T-cell (primary cell): ENCODE data around the gene ADAM19. TPM values are rescaled to one million over a fixed set of nuclear protein-coding genes. Genes with fewer than 3 reads are reported as not detected.
"Not testable (repeated sequence)": the region's sequence is repeated elsewhere in the genome, so short reads cannot be mapped to it uniquely, and the experiment has no call there.

Source experiments
- ATAC-seq, 4 experiments: fragments of 200-7000 bp in 3 of 4; fragments of 150-1000 bp in 1 of 4; cut with Tn5 transposase; replicated peaks in 1 of 4; 1 replicate in 3 of 4; 2 replicates in 1 of 4; pipeline ENCODE4 v1.10.0; 2021; ENCODE audit warnings: moderate library complexity in 3 of 4, mild to moderate bottlenecking in 2 of 4, moderate number of reproducible peaks in 1 of 4
- CTCF ChIA-PET, 2 donors: fragments of 300-600 bp; sonication (Branson Sonifier 250); formaldehyde crosslinking; loops; one replicate each; lab custom pipeline; 2022; ENCODE audit warnings: antibody characterized with exemption in 2 of 2; lab: Charles Lee
- POLR2A ChIA-PET, 2 donors: fragments of 300-600 bp; sonication (Branson Sonifier 250); formaldehyde crosslinking; loops; one replicate each; lab custom pipeline; 2022; ENCODE audit warnings: antibody characterized with exemption in 2 of 2; lab: Charles Lee
- DNase-seq, 35 experiments: peaks; one replicate each; pipeline versions ENCODE4 v3.0.0 to v3.0.0-alpha.2; 2013 to 2023
- H3K27ac ChIP-seq: one replicate; pipeline ENCODE4 v1.5.1; 2013; ENCODE audit warnings: low read length
- H3K27me3 ChIP-seq, 2 experiments: replicated peaks in 1 of 2; 1 replicate in 1 of 2; 2 replicates in 1 of 2; pipeline versions ENCODE4 v1.6.1 to v1.7.0; 2013; ENCODE audit warnings: low read length in 1 of 2, mixed read lengths in 1 of 2; ENCODE audit not compliant: control insufficient read depth in 2 of 2, insufficient read depth in 2 of 2; ENCODE audit errors: extremely low read depth in 1 of 2
- H3K36me3 ChIP-seq, 2 donors: 1 replicate in 1 of 2; 2 replicates in 1 of 2; pipeline versions ENCODE4 v1.6.1 to v1.7.0; 2013; ENCODE audit warnings: low read length in 1 of 2; ENCODE audit not compliant: control insufficient read depth in 2 of 2, insufficient read depth in 1 of 2; ENCODE audit errors: extremely low read depth in 1 of 2
- H3K4me1 ChIP-seq, 2 experiments: 1 replicate in 1 of 2; 2 replicates in 1 of 2; pipeline versions ENCODE4 v1.6.1 to v1.7.0; 2013; ENCODE audit warnings: low read length in 2 of 2, mixed read lengths in 1 of 2; ENCODE audit not compliant: insufficient read depth in 2 of 2, control insufficient read depth in 1 of 2; ENCODE audit errors: extremely low read depth in 1 of 2
- H3K4me3 ChIP-seq, 2 donors: 1 replicate in 1 of 2; 2 replicates in 1 of 2; pipeline versions ENCODE4 v1.5.1 to v1.7.0; 2013; ENCODE audit warnings: mild to moderate bottlenecking in 2 of 2, low read length in 1 of 2, moderate library complexity in 1 of 2; ENCODE audit not compliant: control insufficient read depth in 1 of 2; ENCODE audit errors: extremely low read depth in 1 of 2
- H3K9me3 ChIP-seq: 2 replicates; pipeline ENCODE4 v1.7.0; 2013
- H3K27ac Mint-ChIP-seq, 2 donors: one replicate each; pipeline ENCODE4 v1.8.0; 2020 to 2021; ENCODE audit warnings: mild to moderate bottlenecking in 2 of 2, mixed read lengths in 2 of 2
- H3K27me3 Mint-ChIP-seq, 2 donors: one replicate each; pipeline ENCODE4 v1.8.0; 2021 to 2022; ENCODE audit warnings: mixed read lengths in 2 of 2
- H3K36me3 Mint-ChIP-seq: one replicate; pipeline ENCODE4 v1.8.0; 2021; ENCODE audit warnings: mixed read lengths
- H3K4me1 Mint-ChIP-seq, 3 donors: one replicate each; pipeline ENCODE4 v1.8.0; 2020 to 2022; ENCODE audit warnings: mixed read lengths in 3 of 3, mild to moderate bottlenecking in 1 of 3
- H3K4me3 Mint-ChIP-seq, 3 donors: one replicate each; pipeline ENCODE4 v1.8.0; 2020 to 2022; ENCODE audit warnings: mild to moderate bottlenecking in 3 of 3, mixed read lengths in 3 of 3, moderate library complexity in 3 of 3
- H3K9me3 Mint-ChIP-seq, 3 donors: one replicate each; pipeline ENCODE4 v1.8.0; 2020 to 2022; ENCODE audit warnings: mixed read lengths in 3 of 3
- WGBS: methylation state at CpG from one replicate; pipeline ENCODE4 v1.1.5; 2013; ENCODE audit warnings: missing lambda C conversion rate; ENCODE audit not compliant: insufficient coverage; 5-methylcytosine and 5-hydroxymethylcytosine counted together
- total RNA-seq, 35 experiments: library from RNA in 6 of 35; stranded (reverse) in 6 of 35; fragments of 120-200 nt in 1 of 35; gene quantifications; one replicate each; pipeline versions ENCODE4 v1.2.1 to v1.2.4 and lab custom pipeline; 2013 to 2026

ADAM19 gene
- total RNA-seq, 5 donors from 2014 or later (not counting 1 experiment from before 2014, with no cell fraction given), result 30.7 to 64.1 (median 41.8) TPM

- Mint-ChIP-seq H3K27me3 (no peaks in the 10 kb centered on the region), H3K36me3 (no peaks in the 10 kb centered on the region), H3K9me3 (no peaks in the 10 kb centered on the region), H3K4me3 (no peak overlapping the region), H3K4me1 (no peaks in the 10 kb centered on the region), H3K27ac (no peak overlapping the region)
- no peaks in the 10 kb centered on the region for H3K9me3 ChIP-seq
- no peak overlapping the region for H3K4me3 ChIP-seq
- CTCF ChIA-PET, result no interaction called here
- H3K27me3 ChIP-seq, result no peaks in the 10 kb centered on the region
- H3K27ac ChIP-seq, result no peak overlapping the region
- POLR2A ChIA-PET, result interaction anchor here in 1 of 2 donors (0.6 kb wide), 1 partner anchor 308 kb away, joined by 8 read pairs; no protein-coding TSS in a partner anchor
- no peaks in the 10 kb centered on the region for H3K36me3 ChIP-seq
- DNase-seq (no peak), ATAC-seq (no peak)
- WGBS, result 100% methylated on average over 2 of the region's 4 CpGs
- no peaks in the 10 kb centered on the region for H3K4me1 ChIP-seq
Observed at GRCh38 chr5:157444224-157444623, 131.4 kb downstream of the ADAM19 start.

GRCh38 chr5:157443041-157443549 lies 132.5 kb downstream of the ADAM19 start:
- Histone ChIP-seq H3K4me1 (no peaks in the 10 kb centered on the region), H3K36me3 (no peaks in the 10 kb centered on the region), H3K27ac (no peak overlapping the region), H3K27me3 (no peaks in the 10 kb centered on the region), H3K4me3 (no peak overlapping the region), H3K9me3 (no peaks in the 10 kb centered on the region)
- ATAC-seq (no peak), DNase-seq (no peak)
- H3K9me3 Mint-ChIP-seq, result no peaks in the 10 kb centered on the region
- H3K4me3 Mint-ChIP-seq, result no peak overlapping the region
- ChIA-PET POLR2A (no interaction called here), CTCF (no interaction called here)
- WGBS, result 100% methylated on average over 1 of the region's 7 CpGs
- H3K27ac Mint-ChIP-seq, result no peak overlapping the region
- H3K4me1 Mint-ChIP-seq, result no peaks in the 10 kb centered on the region
- no peaks in the 10 kb centered on the region for H3K27me3 Mint-ChIP-seq
- H3K36me3 Mint-ChIP-seq, result no peaks in the 10 kb centered on the region

GRCh38 chr5:157434096-157434495 lies 141.5 kb downstream of the ADAM19 start:
- POLR2A ChIA-PET, result no interaction called here
- WGBS, result 98% methylated on average over 4 of the region's 4 CpGs

GRCh38 chr5:157431544-157432200 lies 143.9 kb downstream of the ADAM19 start:
- Histone ChIP-seq H3K36me3 (no peaks in the 10 kb centered on the region), H3K27ac (no peak overlapping the region), H3K9me3 (no peaks in the 10 kb centered on the region), H3K4me1 (no peaks in the 10 kb centered on the region), H3K27me3 (peaks cover 0 to 3% of the 10 kb centered on the region in 2 experiments), H3K4me3 (no peak overlapping the region)
- ChIA-PET CTCF (interaction anchor here (0.7 to 3.4 kb wide), 15 partner anchors 8 to 312 kb away, joined by 3 to 35 read pairs (median 4); partner anchors contain the start of genes LSM11 (in 2 of the 2) and THG1L (in 1 of the 2)), POLR2A (interaction anchor here in 1 of 2 donors (0.8 kb wide), 1 partner anchor 300 kb away, joined by 3 read pairs; no protein-coding TSS in a partner anchor)
- no peaks in the 10 kb centered on the region for H3K9me3 Mint-ChIP-seq
- peak overlapping the region in 1 of 2 donors; percentile 47 for H3K27ac Mint-ChIP-seq
- H3K27me3 Mint-ChIP-seq, result peaks cover 1 to 7% of the 10 kb centered on the region in 2 donors
- ATAC-seq (peak; percentile 76 to 88 (median 83)), DNase-seq (peak in 14 of 35 experiments; percentile 1 to 68 (median 10))
- H3K36me3 Mint-ChIP-seq, result no peaks in the 10 kb centered on the region
- H3K4me3 Mint-ChIP-seq, result no peak overlapping the region
- peaks cover 0 to 7% (median 6%) of the 10 kb centered on the region in 3 donors for H3K4me1 Mint-ChIP-seq
- no CpG with 5 or more reads among the region's 4 CpGs for WGBS

More at GRCh38 chr5:157434096-157434495, 141.5 kb downstream of the ADAM19 start:
- Histone ChIP-seq H3K36me3 (no peaks in the 10 kb centered on the region), H3K4me3 (no peak overlapping the region), H3K27ac (no peak overlapping the region), H3K27me3 (peaks cover 0 to 3% of the 10 kb centered on the region in 2 experiments), H3K9me3 (no peaks in the 10 kb centered on the region), H3K4me1 (no peaks in the 10 kb centered on the region)
- Mint-ChIP-seq H3K27ac (no peak overlapping the region), H3K4me1 (peaks cover 0 to 7% (median 6%) of the 10 kb centered on the region in 3 donors), H3K4me3 (no peak overlapping the region), H3K27me3 (peaks cover 1 to 4% of the 10 kb centered on the region in 2 donors), H3K9me3 (no peaks in the 10 kb centered on the region), H3K36me3 (no peaks in the 10 kb centered on the region)
- DNase-seq (no peak), ATAC-seq (no peak)
- CTCF ChIA-PET, result interaction anchor here (0.6 to 3.4 kb wide), 6 partner anchors 61 to 310 kb away, joined by 3 to 35 read pairs (median 12); partner anchors contain the start of gene LSM11 (in 2 of the 2)

- H3K36me3 ChIP-seq, H3K27me3 Mint-ChIP-seq: not testable (repeated sequence)
Observed at GRCh38 chr5:157429920-157430319, 145.7 kb downstream of the ADAM19 start.

More at GRCh38 chr5:157429920-157430319, 145.7 kb downstream of the ADAM19 start:
- POLR2A ChIA-PET, H3K9me3 ChIP-seq, H3K4me3 Mint-ChIP-seq, H3K4me3 ChIP-seq, H3K9me3 Mint-ChIP-seq, H3K27ac Mint-ChIP-seq, H3K27me3 ChIP-seq, H3K27ac ChIP-seq, H3K4me1 ChIP-seq, ATAC-seq, H3K36me3 Mint-ChIP-seq, DNase-seq, H3K4me1 Mint-ChIP-seq: not testable (repeated sequence)
- CTCF ChIA-PET, result interaction anchor here in 1 of 2 donors (0.6 kb wide), 1 partner anchor 190 kb away, joined by 3 read pairs; no protein-coding TSS in a partner anchor
- 100% methylated on average over 2 of the region's 5 CpGs for WGBS
